ENCODE results near the gene SETD7. TPM values are rescaled to one million over a fixed set of nuclear protein-coding genes. Genes with fewer than 3 reads are reported as not detected.

Gene SETD7
- total and polyA plus RNA-seq, 8 donors = 9.7 to 96.9 (median 31.5) TPM

DNA sequence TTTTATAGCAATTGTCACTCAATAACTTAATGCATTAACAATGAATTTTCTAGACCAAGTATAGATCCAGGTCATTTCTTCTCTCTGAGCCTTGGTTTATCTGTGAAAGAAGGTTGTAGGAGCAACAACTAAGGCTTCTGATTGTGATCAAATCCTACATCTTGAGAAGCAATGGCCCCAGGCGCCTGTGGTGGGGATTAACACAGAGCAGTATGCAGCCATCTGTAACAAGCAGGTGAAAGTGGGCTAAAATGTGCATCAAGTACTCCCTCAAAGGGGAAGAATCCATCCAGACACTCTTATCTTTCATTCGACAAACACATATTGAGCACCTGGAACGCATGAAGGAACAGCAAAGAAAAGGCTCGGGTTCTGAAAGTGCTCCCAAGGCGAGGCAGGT lies 19.1 kb upstream of the SETD7 start:
- intact Hi-C loops (cut with DNase I; ENCODE audit: low total_unique reads) = no loop called here

DNA sequence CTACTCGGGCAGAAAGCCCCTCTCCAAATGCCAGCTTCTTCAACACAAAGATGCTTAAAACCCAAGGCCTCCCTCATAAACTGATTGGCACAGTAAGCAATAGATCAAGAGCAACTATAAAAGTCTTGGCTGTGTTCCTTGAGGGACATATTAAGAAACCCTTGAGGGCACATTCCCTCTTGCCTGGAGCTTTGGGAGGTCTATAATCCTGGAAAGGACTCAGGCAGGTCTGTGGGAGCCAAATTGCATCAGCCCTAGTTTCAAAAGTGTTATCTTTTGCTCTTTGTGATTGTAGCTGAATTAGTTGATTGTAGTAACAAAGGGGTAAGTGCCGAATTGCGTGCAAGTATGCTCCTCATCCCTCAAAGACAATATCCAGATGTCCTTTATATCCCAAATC lies 18.6 kb upstream of the SETD7 start:
- no peak overlapping the region for H3K27ac ChIP-seq
- H3K27me3 ChIP-seq = no peaks in the 10 kb centered on the region
- no peaks in the 10 kb centered on the region for H3K9me3 ChIP-seq
- TF ChIP-seq, protein P1, sequence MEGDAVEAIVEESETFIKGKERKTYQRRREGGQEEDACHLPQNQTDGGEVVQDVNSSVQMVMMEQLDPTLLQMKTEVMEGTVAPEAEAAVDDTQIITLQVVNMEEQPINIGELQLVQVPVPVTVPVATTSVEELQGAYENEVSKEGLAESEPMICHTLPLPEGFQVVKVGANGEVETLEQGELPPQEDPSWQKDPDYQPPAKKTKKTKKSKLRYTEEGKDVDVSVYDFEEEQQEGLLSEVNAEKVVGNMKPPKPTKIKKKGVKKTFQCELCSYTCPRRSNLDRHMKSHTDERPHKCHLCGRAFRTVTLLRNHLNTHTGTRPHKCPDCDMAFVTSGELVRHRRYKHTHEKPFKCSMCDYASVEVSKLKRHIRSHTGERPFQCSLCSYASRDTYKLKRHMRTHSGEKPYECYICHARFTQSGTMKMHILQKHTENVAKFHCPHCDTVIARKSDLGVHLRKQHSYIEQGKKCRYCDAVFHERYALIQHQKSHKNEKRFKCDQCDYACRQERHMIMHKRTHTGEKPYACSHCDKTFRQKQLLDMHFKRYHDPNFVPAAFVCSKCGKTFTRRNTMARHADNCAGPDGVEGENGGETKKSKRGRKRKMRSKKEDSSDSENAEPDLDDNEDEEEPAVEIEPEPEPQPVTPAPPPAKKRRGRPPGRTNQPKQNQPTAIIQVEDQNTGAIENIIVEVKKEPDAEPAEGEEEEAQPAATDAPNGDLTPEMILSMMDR (IDR thresholded peaks at IDR 0.05) = no peak
- TF ChIP-seq EP300 (IDR thresholded peaks at IDR 0.05) = no peak
- TF ChIP-seq POLR2AphosphoS5 (IDR thresholded peaks at IDR 0.05) = no peak
- no peak for TF ChIP-seq POLR2A (IDR thresholded peaks at IDR 0.05)
- 69 to 84% (median 72%) methylated on average over 3 of the region's 3 CpGs for WGBS, 5 donors
- no peak overlapping the region for H3K4me3 ChIP-seq
- H3K4me1 ChIP-seq = no peaks in the 10 kb centered on the region
- DNase-seq = no peak
- intact Hi-C loops (cut with DNase I; ENCODE audit: low total_unique reads) = no loop called here
- no peaks in the 10 kb centered on the region for H3K36me3 ChIP-seq

More for the DNA sequence above, 19.1 kb upstream of the SETD7 start:
- no peaks in the 10 kb centered on the region for H3K9me3 ChIP-seq
- H3K27me3 ChIP-seq = no peaks in the 10 kb centered on the region
- DNase-seq = no peak
- no peak for TF ChIP-seq EP300 (IDR thresholded peaks at IDR 0.05)
- TF ChIP-seq, protein P1 (IDR thresholded peaks at IDR 0.05) = no peak
- TF ChIP-seq POLR2AphosphoS5 (IDR thresholded peaks at IDR 0.05) = no peak
- H3K27ac ChIP-seq = no peak overlapping the region
- no peak overlapping the region for H3K4me3 ChIP-seq
- no peaks in the 10 kb centered on the region for H3K4me1 ChIP-seq
- 59 to 86% (median 73%) methylated on average over 5 of the region's 5 CpGs for WGBS, 5 donors
- no peaks in the 10 kb centered on the region for H3K36me3 ChIP-seq

DNA sequence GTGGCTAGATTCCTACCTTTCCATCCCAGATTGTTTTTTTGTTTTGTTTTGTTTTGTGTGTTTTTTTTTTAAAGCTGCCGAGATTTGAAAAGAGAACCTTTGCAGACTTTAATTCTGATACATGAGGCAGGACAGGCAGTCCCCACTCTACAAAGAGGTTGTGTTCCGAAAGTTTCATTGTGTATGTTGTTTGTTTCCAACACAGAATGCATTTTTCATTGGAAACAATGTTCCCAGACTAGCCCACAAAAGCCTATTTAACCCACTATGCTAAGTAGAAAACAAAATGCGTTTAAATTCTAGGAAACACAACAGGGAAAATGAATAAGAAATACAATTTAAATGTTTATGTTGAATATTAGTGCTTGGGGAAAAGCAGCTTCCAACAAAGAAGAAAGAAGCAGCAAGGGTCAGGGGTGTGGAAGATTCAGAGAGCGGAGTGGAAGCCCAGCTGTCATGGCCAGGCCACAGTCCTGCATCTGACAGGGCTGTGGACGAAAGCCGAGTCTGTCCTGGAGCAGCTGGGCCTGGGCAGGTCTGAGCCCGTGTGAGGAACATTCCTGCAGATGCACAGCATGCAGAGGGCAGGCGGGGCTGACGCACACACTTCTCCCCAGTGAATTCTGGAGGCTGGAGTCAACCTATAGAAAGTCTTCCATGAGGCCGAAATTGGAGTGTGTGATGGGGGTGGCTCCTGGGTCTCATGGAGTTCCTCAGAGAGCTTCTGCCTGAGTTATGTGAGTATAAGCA lies 12.4 kb upstream of the SETD7 start:
- Histone ChIP-seq H3K36me3 (no peaks in the 10 kb centered on the region), H3K4me1 (no peaks in the 10 kb centered on the region), H3K27me3 (no peaks in the 10 kb centered on the region), H3K9me3 (no peaks in the 10 kb centered on the region), H3K4me3 (no peak overlapping the region), H3K27ac (no peak overlapping the region)
- 76 to 86% (median 82%) methylated on average over 10 of the region's 10 CpGs for WGBS, 5 donors
- intact Hi-C loops (cut with DNase I; ENCODE audit: low total_unique reads) = no loop called here
- TF ChIP-seq POLR2A (IDR thresholded peaks at IDR 0.05) (no peak), POLR2AphosphoS5 (IDR thresholded peaks at IDR 0.05) (no peak), EP300 (IDR thresholded peaks at IDR 0.05) (no peak)
- TF ChIP-seq, protein P1 (IDR thresholded peaks at IDR 0.05) = no peak
- DNase-seq = peak in 1 of 2 donors; percentile 53

DNA sequence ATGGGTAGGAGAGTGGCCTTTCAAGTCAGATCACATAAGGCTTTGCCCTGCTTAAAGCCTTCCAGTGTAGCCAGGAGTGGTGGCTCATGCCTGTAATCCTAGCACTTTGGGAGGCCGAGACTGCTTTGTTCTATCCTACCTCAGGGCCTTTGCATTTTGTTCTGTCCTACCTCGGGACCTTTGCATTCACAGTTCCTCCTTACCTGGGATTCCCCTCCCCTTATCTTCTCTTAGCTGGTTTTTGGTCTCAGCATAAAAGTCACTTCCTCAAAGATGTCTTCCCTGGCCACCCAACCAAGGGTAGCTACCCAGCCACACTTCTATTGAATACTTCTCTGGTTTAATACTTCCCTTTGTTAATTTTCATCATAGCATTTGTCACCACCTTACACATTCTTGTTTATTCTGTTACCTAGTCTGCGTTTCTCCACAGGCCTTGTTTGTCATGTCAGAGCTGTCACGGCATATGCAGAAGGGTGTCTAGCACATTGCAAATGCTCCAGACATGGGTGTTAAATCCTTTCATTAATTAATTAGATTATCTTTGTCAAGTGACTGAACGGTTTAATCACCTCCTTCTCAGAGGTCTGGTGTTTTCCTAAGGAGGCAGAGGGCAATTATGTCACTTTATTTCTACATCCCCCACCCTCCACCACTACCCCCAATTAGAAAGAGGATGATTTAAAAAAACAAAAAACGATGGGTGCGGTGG lies 11.3 kb upstream of the SETD7 start:
- Histone ChIP-seq H3K9me3 (no peaks in the 10 kb centered on the region), H3K4me1 (no peaks in the 10 kb centered on the region), H3K27ac (no peak overlapping the region), H3K36me3 (no peaks in the 10 kb centered on the region), H3K27me3 (no peaks in the 10 kb centered on the region), H3K4me3 (no peak overlapping the region)
- TF ChIP-seq POLR2AphosphoS5 (IDR thresholded peaks at IDR 0.05) = no peak
- no peak for DNase-seq
- intact Hi-C loops (cut with DNase I; ENCODE audit: low total_unique reads) = no loop called here
- 75 to 86% (median 81%) methylated on average over 7 of the region's 7 CpGs for WGBS, 5 donors

DNA sequence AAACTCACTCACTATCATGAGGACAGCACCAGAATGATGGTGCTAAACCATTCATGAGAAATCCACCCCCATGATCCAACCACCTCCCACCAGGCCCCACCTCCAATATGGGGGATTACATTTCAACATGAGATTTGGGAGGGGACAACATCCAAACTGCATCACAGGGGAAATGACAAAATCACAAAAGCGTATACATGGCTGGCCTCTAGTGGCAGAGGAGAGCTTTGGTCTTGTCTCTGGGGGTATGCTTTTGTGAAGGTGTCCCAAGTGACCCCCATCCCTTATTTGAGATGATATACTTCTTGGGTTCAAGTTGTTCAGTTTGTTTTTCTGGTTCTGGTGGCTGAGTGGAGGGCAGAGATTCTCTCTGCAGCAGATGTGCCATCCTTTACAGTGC lies 8.5 kb upstream of the SETD7 start:
- TF ChIP-seq POLR2AphosphoS5 (IDR thresholded peaks at IDR 0.05) (no peak), POLR2A (IDR thresholded peaks at IDR 0.05) (no peak), EP300 (IDR thresholded peaks at IDR 0.05) (no peak)
- TF ChIP-seq, protein P1 (IDR thresholded peaks at IDR 0.05) = peak in 1 of 7 experiments; percentile 7
- Histone ChIP-seq H3K4me3 (no peak overlapping the region), H3K36me3 (no peaks in the 10 kb centered on the region), H3K9me3 (no peaks in the 10 kb centered on the region), H3K4me1 (peaks cover 0 to 17% (median 11%) of the 10 kb centered on the region in 4 donors), H3K27me3 (no peaks in the 10 kb centered on the region), H3K27ac (no peak overlapping the region)
- DNase-seq = no peak
- intact Hi-C loops (cut with DNase I; ENCODE audit: low total_unique reads) = no loop called here
- WGBS, 5 donors = 80 to 97% (median 82%) methylated on average over 1 of the region's 1 CpG

All from stomach (tissue), 9 donors.